HG03571 (cell line): ENCODE measurements around the gene IQGAP1.
"Not testable (repeated sequence)": the region's sequence is repeated elsewhere in the genome, so short reads cannot be mapped to it uniquely, and the experiment has no call there.

Experiments used
- ATAC-seq: cut with Tn5 transposase; IDR thresholded peaks from one replicate; pipeline ENCODE4 v1.9.1; 2021; ENCODE audit not compliant: unreplicated experiment

Gene IQGAP1

GRCh38 chr15:90409587-90409986 lies 21.5 kb downstream of the IQGAP1 start:
- not testable (repeated sequence) for ATAC-seq

GRCh38 chr15:90410316-90410715 lies 22.3 kb downstream of the IQGAP1 start:
- ATAC-seq: not testable (repeated sequence)

- ATAC-seq: no peak
Measured at GRCh38 chr15:90411176-90411575, 23.1 kb downstream of the IQGAP1 start.

GRCh38 chr15:90412356-90413194 lies 24.5 kb downstream of the IQGAP1 start:
- ATAC-seq: peak; percentile 80

GRCh38 chr15:90413411-90414379 lies 25.7 kb downstream of the IQGAP1 start:
- no peak for ATAC-seq

GRCh38 chr15:90414408-90415028 lies 26.5 kb downstream of the IQGAP1 start:
- ATAC-seq: no peak

GRCh38 chr15:90416052-90416451 lies 28.0 kb downstream of the IQGAP1 start:
- ATAC-seq: not testable (repeated sequence)

GRCh38 chr15:90418627-90419026 lies 30.6 kb downstream of the IQGAP1 start:
- ATAC-seq: no peak

GRCh38 chr15:90419206-90419605 lies 31.2 kb downstream of the IQGAP1 start:
- ATAC-seq: no peak

- ATAC-seq: no peak
Measured at GRCh38 chr15:90419738-90420406, 31.8 kb downstream of the IQGAP1 start.

- ATAC-seq: no peak
Measured at GRCh38 chr15:90420451-90420850, 32.4 kb downstream of the IQGAP1 start.

GRCh38 chr15:90421527-90421926 lies 33.5 kb downstream of the IQGAP1 start:
- no peak for ATAC-seq

- ATAC-seq: no peak
Measured at GRCh38 chr15:90422043-90422442, 34.0 kb downstream of the IQGAP1 start.

GRCh38 chr15:90422936-90423335 lies 34.9 kb downstream of the IQGAP1 start:
- no peak for ATAC-seq

- ATAC-seq: no peak
Measured at GRCh38 chr15:90423801-90424319, 35.8 kb downstream of the IQGAP1 start.

GRCh38 chr15:90425726-90426346 lies 37.8 kb downstream of the IQGAP1 start:
- ATAC-seq: no peak

GRCh38 chr15:90427185-90427584 lies 39.1 kb downstream of the IQGAP1 start:
- no peak for ATAC-seq

GRCh38 chr15:90432253-90432652 lies 44.2 kb downstream of the IQGAP1 start:
- no peak for ATAC-seq

GRCh38 chr15:90435652-90436337 lies 47.8 kb downstream of the IQGAP1 start:
- ATAC-seq: no peak
